Rectal smooth muscle tissue (tissue), 1 donor: ENCODE data around the gene PIK3R6.

Experiments used
- H3K27ac ChIP-seq: one replicate; pipeline ENCODE4 v1.7.0; 2013; ENCODE audit warnings: low read depth, low read length, inconsistent platforms
- H3K27me3 ChIP-seq: one replicate; pipeline ENCODE4 v1.7.0; 2013; ENCODE audit warnings: low read length; ENCODE audit not compliant: control insufficient read depth, insufficient read depth
- H3K36me3 ChIP-seq: one replicate; pipeline ENCODE4 v1.7.0; 2013; ENCODE audit warnings: low read length; ENCODE audit not compliant: control insufficient read depth, insufficient read depth
- H3K4me1 ChIP-seq: one replicate; pipeline ENCODE4 v1.7.0; 2013; ENCODE audit warnings: low read length; ENCODE audit not compliant: control insufficient read depth, insufficient read depth
- H3K4me3 ChIP-seq: one replicate; pipeline ENCODE4 v1.7.0; 2013; ENCODE audit warnings: low read length
- H3K9ac ChIP-seq: one replicate; pipeline ENCODE4 v1.7.0; 2013; ENCODE audit warnings: low read length

Gene PIK3R6

DNA sequence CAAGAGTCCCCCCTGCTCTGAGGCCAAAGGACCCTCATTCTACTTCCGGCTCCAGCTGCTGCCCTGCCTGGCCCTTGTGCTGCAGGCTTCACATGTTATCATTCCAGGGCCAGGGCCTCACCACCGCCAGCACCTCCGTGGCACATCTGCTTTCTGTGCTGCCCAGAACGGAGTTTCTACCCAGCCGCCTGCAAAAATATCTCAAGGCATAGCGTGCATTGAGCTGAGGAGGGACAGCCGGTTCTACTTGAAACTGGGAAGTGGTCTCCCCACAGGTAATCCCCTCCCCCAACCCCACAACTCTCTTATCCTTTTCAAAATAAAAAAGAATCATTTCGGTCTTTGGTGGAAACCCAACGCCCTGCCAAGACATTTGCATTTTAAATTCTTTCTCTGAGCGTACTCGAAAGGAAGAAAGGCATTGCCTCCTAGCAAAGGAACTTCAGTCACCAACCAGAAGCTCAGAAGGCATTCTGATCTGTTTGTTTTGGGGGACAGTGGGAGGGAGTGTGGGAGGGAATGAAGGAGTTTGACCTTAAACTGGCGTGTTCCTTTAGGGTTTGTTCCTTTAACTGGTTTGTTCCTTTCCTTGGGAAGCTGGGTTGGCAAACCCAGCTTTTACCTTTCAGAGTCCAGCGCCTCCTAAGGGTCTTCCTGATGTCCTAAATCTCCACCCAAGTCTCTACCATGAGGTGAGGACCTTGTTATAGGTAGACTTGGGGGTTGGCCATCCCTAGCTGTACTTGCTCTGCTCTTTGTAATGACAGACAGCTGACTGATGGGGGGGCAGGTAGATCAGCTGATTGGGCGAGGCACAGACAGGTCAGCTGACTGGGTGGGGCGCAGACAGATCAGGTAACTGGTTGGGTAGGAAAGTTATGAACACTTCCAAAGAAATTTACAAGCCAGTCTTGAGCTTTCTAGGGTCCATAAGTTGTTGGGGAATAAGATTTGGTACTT is 33.4 kb upstream of the PIK3R6 start:
- Histone ChIP-seq H3K27me3 (no peaks in the 10 kb centered on the region), H3K4me3 (no peak overlapping the region), H3K36me3 (no peaks in the 10 kb centered on the region), H3K9ac (no peak overlapping the region), H3K27ac (no peak overlapping the region), H3K4me1 (no peaks in the 10 kb centered on the region)

DNA sequence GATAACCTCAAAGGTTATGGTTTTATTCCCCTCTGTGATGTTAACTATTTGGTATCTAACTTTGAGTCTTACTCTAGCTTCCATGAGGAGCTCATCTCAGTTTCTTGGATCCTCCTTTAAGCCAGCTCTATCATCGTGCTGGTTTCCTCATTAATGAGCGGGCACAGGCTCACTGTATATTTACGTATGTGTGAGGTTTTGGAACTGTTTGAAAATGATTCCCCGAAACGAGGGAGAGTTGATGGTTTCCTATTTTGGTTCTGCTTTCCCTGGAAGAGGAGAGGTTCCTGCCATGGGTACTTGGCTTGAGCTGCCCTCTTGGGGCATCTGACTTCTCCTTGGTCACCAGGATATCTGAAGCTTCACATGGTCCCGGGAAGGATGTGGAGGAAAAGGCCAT is 32.7 kb upstream of the PIK3R6 start:
- no peak overlapping the region for H3K4me3 ChIP-seq
- no peaks in the 10 kb centered on the region for H3K36me3 ChIP-seq
- H3K9ac ChIP-seq = no peak overlapping the region
- H3K27me3 ChIP-seq = no peaks in the 10 kb centered on the region
- H3K27ac ChIP-seq = no peak overlapping the region
- no peaks in the 10 kb centered on the region for H3K4me1 ChIP-seq

DNA sequence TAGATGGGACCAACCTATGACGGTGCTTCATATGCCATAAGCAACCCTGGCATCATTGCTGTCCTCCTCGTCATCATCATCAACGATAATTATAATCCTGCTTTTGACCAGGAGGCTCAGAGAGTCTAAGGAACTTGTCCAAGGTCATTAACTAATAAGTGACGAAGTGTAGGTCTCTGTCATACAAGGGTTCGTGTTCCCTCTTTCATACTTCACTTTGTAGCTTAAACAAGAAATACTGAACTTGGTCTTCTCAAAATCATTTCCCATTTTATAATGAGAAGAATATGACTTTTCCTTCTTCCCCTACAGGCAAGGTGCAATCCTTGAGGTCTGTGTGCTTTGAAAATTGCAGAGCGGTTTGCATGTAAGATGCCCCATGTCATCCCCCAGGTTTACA is 31.2 kb upstream of the PIK3R6 start:
- H3K27me3 ChIP-seq = no peaks in the 10 kb centered on the region
- H3K4me1 ChIP-seq = no peaks in the 10 kb centered on the region
- no peak overlapping the region for H3K4me3 ChIP-seq
- H3K27ac ChIP-seq = no peak overlapping the region
- no peaks in the 10 kb centered on the region for H3K36me3 ChIP-seq
- no peak overlapping the region for H3K9ac ChIP-seq

DNA sequence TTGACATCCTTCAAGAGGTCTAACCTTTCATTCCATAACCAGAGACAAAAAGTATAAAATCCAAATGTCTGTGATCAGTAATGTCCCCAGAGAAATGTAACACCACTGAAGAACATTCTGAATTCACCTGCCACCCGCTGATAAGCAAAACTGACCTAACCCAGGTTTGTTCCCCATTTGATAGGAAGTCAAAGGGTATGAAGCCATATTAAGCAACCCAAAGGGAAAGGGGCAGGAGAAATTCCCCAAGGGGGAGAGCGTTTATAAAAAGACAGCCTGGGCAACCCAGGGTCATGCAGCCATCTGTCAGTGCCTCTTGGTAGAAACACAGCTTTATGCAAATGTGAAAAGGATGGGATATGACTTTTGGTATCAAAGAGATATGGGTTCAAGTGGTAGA is 30.7 kb upstream of the PIK3R6 start:
- no peak overlapping the region for H3K27ac ChIP-seq
- H3K4me3 ChIP-seq = no peak overlapping the region
- no peaks in the 10 kb centered on the region for H3K36me3 ChIP-seq
- H3K4me1 ChIP-seq = no peaks in the 10 kb centered on the region
- no peak overlapping the region for H3K9ac ChIP-seq
- no peaks in the 10 kb centered on the region for H3K27me3 ChIP-seq

GRCh38 chr17:8896641-8897635 is 29.5 kb upstream of the PIK3R6 start:
- Histone ChIP-seq H3K27me3 (no peaks in the 10 kb centered on the region), H3K9ac (no peak overlapping the region), H3K4me1 (no peaks in the 10 kb centered on the region), H3K27ac (no peak overlapping the region), H3K36me3 (no peaks in the 10 kb centered on the region), H3K4me3 (no peak overlapping the region)

DNA sequence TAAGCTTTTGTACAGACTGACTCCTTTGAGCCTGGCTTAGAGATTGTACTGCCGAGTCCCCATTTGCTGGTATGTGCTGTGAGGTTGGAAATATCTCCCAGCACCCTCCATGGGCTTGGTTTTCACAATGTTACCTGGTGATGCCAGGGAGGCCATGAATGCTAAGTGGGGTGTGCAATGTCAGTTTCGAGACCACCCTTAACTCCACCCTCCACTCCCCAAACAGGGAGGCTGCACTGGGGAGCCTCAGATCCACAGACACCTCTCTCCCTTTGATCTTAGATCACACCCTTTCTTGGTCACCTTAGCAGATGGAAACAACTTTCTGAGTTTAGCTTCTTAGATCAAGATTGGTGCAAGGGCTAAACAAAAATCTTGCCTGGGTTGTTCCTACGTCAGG is 28.6 kb upstream of the PIK3R6 start:
- Histone ChIP-seq H3K4me3 (no peak overlapping the region), H3K36me3 (no peaks in the 10 kb centered on the region), H3K27ac (no peak overlapping the region), H3K4me1 (no peaks in the 10 kb centered on the region), H3K27me3 (no peaks in the 10 kb centered on the region), H3K9ac (no peak overlapping the region)

DNA sequence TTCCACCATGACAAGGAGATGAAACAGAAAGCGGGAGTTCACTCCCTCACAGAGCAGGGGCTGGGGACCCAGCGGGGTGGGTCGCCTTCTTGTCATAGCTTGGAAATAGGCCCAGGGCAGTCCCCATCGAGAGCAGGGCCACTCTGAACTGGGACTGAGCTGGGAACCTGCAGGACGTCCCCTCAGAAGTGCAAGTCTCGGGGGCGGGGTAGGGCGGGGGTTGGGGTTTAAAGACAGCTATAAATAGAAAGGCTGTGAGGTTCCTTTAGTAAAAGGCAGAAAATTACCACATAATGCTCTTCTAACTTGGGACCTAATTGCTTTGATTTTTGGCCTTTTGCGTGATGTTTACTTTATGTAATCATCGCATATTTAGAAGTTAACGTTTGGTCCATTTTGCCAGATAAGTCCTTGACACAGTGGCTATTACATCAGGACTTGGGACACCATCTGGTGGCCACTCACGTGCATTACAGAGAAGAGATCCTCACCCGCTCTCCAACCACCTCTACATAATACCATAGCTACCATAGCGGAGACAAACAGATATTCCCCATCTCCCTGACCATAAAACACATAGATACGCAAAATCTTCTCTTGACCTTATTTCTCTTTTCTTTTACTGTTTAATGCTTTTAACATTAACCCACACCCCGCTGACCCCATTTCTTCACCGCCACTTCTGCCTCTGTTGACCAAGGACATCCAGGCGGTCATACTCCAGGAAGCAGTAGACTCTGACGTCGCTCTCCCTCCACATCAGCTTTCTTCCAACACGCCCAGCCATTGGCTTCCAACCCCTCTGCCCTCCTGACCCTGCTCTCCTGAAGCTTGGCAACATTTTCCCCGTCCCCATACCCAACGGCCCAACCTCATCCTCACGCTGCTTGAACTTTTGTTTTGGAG is 27.5 kb upstream of the PIK3R6 start:
- Histone ChIP-seq H3K27me3 (no peaks in the 10 kb centered on the region), H3K27ac (no peak overlapping the region), H3K9ac (no peak overlapping the region), H3K4me3 (no peak overlapping the region), H3K36me3 (no peaks in the 10 kb centered on the region), H3K4me1 (no peaks in the 10 kb centered on the region)

- H3K4me3 ChIP-seq = no peak overlapping the region
- H3K4me1 ChIP-seq = no peaks in the 10 kb centered on the region
- H3K36me3 ChIP-seq = no peaks in the 10 kb centered on the region
- H3K27ac ChIP-seq = no peak overlapping the region
- no peak overlapping the region for H3K9ac ChIP-seq
- no peaks in the 10 kb centered on the region for H3K27me3 ChIP-seq
Measured at GRCh38 chr17:8894202-8894671, 26.8 kb upstream of the PIK3R6 start.

DNA sequence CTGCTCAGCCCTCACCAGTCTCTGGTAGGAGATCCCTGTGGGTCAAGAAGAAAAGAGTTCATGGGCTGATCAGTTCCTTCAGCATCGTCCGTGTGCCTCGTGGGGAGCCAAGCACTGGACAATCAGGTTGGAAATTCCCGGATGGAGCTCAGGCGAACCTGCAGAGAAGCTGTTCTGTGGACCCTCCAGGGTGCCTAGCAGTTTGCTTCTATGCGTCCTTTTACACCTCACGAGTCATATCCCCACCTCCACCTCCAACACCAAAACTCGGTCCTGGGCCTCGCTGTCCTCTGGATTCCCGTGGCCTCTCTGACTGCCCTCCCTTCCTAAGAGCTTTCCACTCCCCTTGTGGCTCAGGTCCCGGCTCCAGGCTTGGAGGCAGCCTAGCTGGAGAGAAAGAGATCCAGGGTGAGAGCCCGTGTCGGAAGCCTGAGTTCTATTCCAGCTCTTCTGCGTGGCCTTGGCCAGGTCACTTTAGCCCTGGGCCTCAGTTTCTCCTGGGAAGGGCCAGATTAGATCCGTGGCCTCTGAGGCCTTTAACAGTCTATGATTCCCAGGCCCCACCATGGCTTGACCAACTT is 26.2 kb upstream of the PIK3R6 start:
- Histone ChIP-seq H3K9ac (no peak overlapping the region), H3K27ac (no peak overlapping the region), H3K36me3 (no peaks in the 10 kb centered on the region), H3K4me3 (no peak overlapping the region), H3K4me1 (no peaks in the 10 kb centered on the region), H3K27me3 (no peaks in the 10 kb centered on the region)

GRCh38 chr17:8893059-8893458 is 25.6 kb upstream of the PIK3R6 start:
- H3K4me1 ChIP-seq = no peaks in the 10 kb centered on the region
- no peak overlapping the region for H3K27ac ChIP-seq
- H3K36me3 ChIP-seq = no peaks in the 10 kb centered on the region
- H3K27me3 ChIP-seq = no peaks in the 10 kb centered on the region
- H3K9ac ChIP-seq = no peak overlapping the region
- no peak overlapping the region for H3K4me3 ChIP-seq

DNA sequence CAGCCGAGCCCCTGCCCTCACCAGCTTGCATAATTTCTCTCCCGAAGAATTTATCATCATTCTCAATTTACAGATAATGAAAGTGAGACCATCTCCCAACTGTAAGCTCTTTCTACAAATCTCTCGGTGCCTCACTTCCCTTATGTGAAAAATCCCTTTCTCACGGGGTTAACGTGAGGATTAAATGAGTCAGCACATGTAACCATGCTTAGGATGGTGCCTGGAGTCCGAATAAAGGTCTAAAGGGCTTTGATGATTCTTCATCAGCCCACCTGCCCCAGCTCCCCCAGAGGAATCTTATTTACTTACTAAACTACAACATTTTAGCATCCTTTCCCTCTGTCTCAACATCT is 24.8 kb upstream of the PIK3R6 start:
- H3K27ac ChIP-seq = no peak overlapping the region
- no peak overlapping the region for H3K9ac ChIP-seq
- H3K27me3 ChIP-seq = no peaks in the 10 kb centered on the region

More for the DNA sequence above, 24.8 kb upstream of the PIK3R6 start:
- Histone ChIP-seq H3K36me3 (no peaks in the 10 kb centered on the region), H3K4me1 (no peaks in the 10 kb centered on the region), H3K4me3 (no peak overlapping the region)
